ENCODE results near the gene SPIB.

- TF ChIP-seq CTCF (IDR thresholded peaks at IDR 0.05) (no peak), POLR2A (IDR thresholded peaks at IDR 0.05) (no peak)
Observed at GRCh38 chr19:50387176-50387867, 31.4 kb upstream of the SPIB start.
